A549 treated with AZD2906 at 1 μM for 4 hours (cell line): ENCODE measurements around the gene PRPH. TPM values are rescaled to one million over a fixed set of nuclear protein-coding genes. Genes with fewer than 3 reads are reported as not detected.

Source experiments
- total RNA-seq: library from RNA; stranded (reverse); fragments of 200-300 nt; extraction: Qiagen RNA extraction; gene quantifications from 5 replicates; pipeline ENCODE4 v1.2.3, GENCODE V29; 2022

PRPH gene
- total RNA-seq = 0.82 to 2.1 TPM (median 1.9 TPM) in 5 replicates

DNA sequence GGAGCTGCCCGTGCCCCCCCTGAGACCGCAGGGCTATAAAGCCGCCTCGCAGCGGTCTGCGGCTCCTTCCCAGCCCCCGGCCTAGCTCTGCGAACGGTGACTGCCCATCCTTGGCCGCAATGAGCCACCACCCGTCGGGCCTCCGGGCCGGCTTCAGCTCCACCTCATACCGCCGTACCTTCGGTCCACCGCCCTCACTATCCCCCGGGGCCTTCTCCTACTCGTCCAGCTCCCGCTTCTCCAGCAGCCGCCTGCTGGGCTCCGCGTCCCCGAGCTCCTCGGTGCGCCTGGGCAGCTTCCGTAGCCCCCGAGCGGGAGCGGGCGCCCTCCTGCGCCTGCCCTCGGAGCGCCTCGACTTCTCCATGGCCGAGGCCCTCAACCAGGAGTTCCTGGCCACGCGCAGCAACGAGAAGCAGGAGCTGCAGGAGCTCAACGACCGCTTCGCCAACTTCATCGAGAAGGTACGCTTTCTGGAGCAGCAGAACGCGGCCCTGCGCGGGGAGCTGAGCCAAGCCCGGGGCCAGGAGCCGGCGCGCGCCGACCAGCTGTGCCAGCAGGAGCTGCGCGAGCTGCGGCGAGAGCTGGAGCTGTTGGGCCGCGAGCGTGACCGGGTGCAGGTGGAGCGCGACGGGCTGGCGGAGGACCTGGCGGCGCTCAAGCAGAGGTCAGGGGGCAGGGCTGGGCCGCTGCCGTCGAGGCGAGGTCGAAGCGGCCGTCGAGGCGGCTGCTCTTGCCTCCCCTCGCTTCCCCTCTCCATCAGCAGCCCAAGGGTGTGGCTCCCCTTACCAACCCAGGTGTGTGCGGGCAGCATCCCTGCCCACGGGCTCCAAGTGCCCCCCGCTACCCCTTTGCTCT is at the start of gene PRPH:
TSS of gene PRPH (plus strand) at position 66 of the 855 bp plus-strand sequence. CDS start at position 120, 54 bp downstream.

DNA sequence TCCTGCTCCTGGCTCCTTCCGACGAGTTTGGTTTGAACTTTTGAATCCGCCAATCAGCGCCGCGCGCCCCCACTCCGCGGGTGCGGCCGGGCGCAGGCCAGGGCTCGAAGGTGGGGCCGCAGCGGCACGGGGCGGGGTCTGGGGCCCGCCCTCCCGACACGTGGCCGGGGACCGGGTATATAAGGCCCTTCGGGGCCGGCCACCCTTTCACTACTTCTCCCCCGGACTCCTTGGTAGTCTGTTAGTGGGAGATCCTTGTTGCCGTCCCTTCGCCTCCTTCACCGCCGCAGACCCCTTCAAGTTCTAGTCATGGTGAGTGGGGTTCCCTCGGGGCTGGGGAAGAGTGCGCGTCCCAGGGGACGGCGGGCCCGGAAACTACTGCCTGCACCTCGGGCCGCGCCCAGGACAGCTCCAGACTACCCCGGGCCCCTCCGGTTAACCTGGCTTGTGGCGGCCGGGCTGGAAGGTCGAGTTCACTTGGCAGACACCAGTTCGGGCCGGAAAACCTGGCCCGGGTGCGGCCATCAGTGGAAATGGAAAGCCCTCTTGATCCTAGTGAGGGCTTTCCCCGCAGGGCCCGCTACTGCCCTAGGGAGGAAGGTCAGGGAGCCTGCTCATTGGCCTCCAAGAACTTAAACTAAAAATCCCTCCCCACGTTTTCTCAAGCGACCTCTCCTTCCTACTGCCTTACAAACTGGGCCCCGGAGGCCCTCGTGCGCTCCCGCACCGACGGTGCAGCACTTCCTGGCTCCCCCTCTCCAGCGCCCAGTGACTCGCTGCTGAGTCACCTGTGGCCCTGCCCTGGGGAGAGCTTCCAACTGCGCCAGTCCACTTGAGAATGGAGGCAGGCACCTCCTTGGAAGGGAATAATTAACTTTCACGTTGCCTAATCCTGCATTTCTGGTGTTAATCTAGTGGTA is 29.8 kb upstream of the PRPH start, which contains the start of gene TUBA1C:
TSS of gene TUBA1C (plus strand) at position 210 of the 920 bp plus-strand sequence. CDS start at position 310, 100 bp downstream.

DNA sequence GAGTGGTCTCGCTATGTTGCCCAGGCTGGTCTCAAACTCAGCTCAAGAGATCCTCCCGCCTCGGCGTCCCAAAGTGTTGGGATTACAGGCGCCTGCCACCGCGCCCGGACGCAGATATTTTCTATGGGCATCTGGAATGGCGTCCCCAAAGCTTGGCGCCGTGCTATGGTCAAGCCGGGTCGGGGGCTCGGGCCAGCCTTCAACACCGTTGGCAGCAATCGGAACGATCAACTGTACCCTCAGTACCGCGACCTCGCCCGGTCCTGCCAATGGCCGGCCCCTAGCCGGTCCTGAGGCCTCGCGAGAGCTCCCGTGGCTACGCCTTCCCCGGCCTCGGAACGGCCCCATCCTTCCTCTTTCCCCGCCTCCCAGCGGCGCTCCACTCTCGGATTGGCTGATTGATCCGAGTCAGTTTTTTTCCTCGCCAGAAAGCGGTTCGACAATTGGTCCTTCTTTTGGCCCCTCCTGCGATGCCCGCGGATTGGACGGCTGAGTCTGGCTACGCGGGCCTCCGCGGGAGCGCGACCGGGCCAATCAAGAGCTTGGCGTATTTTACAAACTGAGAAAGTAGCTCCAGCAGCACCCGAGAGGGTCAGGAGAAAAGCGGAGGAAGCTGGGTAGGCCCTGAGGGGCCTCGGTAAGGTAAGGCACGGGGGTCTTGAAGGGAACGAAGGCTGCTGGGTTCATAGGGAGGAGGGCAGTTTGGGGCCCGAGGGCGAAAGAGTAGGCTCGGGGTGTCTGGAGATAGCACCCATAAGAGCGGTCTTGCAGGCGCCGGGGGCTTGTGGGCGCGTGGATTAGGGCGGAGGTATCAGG is 28.0 kb downstream of the PRPH start, which contains the start of gene TROAP:
TSS of gene TROAP (plus strand) at position 548 of the 816 bp plus-strand sequence. CDS start 354 bp downstream, outside the sequence.

DNA sequence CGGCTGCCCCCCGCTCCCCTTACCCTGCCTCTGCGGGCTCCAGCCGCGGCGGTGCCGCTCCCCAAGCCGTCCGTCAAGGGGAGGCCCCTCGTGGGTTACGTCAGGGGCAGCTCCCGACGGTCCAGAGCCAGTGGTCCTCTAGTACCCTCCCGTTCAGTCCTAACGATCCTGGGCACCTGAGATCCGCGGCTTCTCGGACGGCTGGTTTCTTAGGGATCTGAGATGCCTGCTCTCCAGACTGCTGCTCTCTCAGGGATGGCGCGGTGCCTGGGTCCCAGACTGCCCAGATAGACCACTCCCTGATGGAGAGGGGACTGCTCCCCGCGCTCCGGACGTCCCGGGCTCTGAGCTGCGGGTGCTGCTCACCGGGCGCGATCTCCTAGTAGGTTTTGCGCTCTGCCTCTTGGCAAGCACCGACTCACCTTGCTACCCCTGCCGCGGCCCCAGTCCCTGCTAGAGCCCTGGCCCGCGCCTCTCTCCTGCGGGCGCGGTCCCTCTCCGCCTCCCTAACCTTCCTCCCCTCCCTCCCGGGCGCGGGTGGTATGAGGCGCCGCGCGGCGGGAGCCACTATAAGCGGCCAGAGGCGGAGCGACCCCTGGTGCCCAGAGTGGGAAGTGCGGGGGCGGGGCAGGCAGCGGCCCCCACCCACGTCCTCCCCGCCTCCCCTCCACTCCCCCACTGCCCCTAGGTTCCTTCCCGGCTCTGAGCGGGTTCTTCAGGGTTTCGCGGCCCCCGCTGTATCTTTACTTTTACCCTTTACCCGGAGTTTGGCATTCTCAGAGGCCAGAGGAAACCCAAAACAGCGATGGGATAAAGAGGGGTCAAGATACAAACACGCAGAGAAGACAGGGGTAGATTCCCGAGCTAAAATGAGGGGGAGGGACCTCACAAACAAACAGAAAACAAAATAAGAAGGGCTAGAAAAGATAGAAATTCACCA is 42.0 kb downstream of the PRPH start, which contains the start of gene C1QL4:
TSS of gene C1QL4 (minus strand) at position 544 of the 940 bp plus-strand sequence. CDS start 711 bp downstream, outside the sequence.

DNA sequence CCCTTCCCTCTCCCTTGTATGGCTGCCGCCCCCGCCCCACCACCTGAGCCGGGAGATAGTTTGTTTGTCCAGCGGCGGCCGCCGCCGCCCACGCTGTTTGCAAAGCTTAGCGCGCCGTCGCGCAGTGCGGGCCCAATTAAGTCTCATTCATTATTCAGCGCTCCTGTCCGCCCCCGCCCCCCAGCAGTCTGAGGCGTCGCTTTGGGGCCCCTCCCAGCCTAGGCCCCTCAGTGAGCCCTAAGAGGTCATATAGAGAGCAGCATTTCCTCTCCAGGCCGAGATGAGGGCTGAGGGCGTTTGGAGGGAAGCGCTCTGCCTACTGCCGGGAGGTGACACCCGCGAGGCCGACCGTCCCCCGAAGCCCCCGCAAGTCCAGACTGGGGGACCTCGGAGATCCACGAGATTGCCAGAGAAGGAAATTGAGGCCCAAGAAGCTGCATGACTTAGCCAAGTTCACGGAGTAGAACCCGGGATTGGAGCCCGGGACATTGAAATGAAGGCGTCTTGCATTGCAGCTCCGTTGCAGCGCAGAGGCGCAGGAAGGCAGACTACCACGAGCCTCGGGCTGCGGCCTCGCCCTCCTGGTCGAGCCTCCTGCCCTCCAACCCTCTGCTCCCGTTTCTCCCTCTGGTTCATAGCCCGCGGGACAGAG is 51.8 kb downstream of the PRPH start, which contains the start of gene DNAJC22:
TSS of gene DNAJC22 (plus strand) at position 230 of the 652 bp plus-strand sequence. CDS start 1,985 bp downstream, outside the sequence.

Other genes starting within 250 kb of the PRPH start
- gene KMT2D, start 234.4 kb upstream of the PRPH start, total RNA-seq = 28.7 to 38.1 TPM (median 34.0 TPM) in 5 replicates
- gene RHEBL1, start 225.2 kb upstream of the PRPH start, total RNA-seq = 3.2 to 5.1 TPM (median 4.1 TPM) in 5 replicates
- not detected in 5 replicates for gene DHH, start 200.3 kb upstream of the PRPH start, total RNA-seq
- 13.1 to 18.8 TPM (median 16.6 TPM) in 5 replicates for gene LMBR1L, start 184.3 kb upstream of the PRPH start, total RNA-seq
- gene TUBA1B, start 163.8 kb upstream of the PRPH start, total RNA-seq = 2,296 to 2,496 TPM (median 2,380 TPM) in 5 replicates
- gene TUBA1A, start 106.1 kb upstream of the PRPH start, total RNA-seq = 195 to 252 TPM (median 234 TPM) in 5 replicates
- 1,559 to 2,017 TPM (median 1,622 TPM) in 5 replicates for gene TUBA1C, start 30.1 kb upstream of the PRPH start, total RNA-seq
- gene TROAP, start 28.1 kb downstream of the PRPH start, total RNA-seq = 77.8 to 88.1 TPM (median 86.0 TPM) in 5 replicates
- gene C1QL4, start 42.0 kb downstream of the PRPH start, total RNA-seq = 5.9 to 8.0 TPM (median 6.9 TPM) in 5 replicates
- 20.3 to 22.4 TPM (median 21.4 TPM) in 5 replicates for gene DNAJC22, start 51.7 kb downstream of the PRPH start, total RNA-seq
- 27.3 to 35.1 TPM (median 32.6 TPM) in 5 replicates for gene SPATS2, start 72.3 kb downstream of the PRPH start, total RNA-seq
- gene KCNH3, start 243.9 kb downstream of the PRPH start, total RNA-seq = 1.5 to 2.6 TPM (median 2.2 TPM) in 5 replicates